IMR-90 (cell line): ENCODE measurements around the gene TULP3.

Source experiments
- BHLHE40 ChIP-seq: fragments of 150-350 bp; IDR thresholded peaks from 2 replicates; pipeline ENCODE4 v1.6.1; 2016; ENCODE audit warnings: mild to moderate bottlenecking, low read depth, low read length
- CEBPB ChIP-seq: IDR thresholded peaks from 2 replicates; pipeline ENCODE4 v1.6.1; 2012; ENCODE audit warnings: low read depth, low read length, improper control_type of control experiment
- CHD1 ChIP-seq: IDR thresholded peaks from 2 replicates; pipeline ENCODE4 v1.6.1; 2012; ENCODE audit warnings: low read depth, low read length, improper control_type of control experiment
- CTCF ChIP-seq: conservative IDR thresholded peaks from 2 replicates; pipeline ENCODE4 v1.5.1; 2012; ENCODE audit warnings: mild to moderate bottlenecking, low read depth, low read length, improper control_type of control experiment
- MAFK ChIP-seq: IDR thresholded peaks from 2 replicates; pipeline ENCODE4 v1.6.1; 2012; ENCODE audit warnings: low read depth, low read length, improper control_type of control experiment
- MAZ ChIP-seq: IDR thresholded peaks from 2 replicates; pipeline ENCODE4 v1.6.1; 2012; ENCODE audit warnings: low read depth, mild to moderate bottlenecking, low read length, improper control_type of control experiment, moderate library complexity, borderline replicate concordance
- MXI1 ChIP-seq: IDR thresholded peaks from 2 replicates; pipeline ENCODE4 v1.6.1; 2012; ENCODE audit warnings: low read depth, mild to moderate bottlenecking, low read length, moderate library complexity, borderline replicate concordance
- NFE2L2 ChIP-seq: fragments of 150-350 bp; IDR thresholded peaks from 2 replicates; pipeline ENCODE4 v1.6.1; 2016; ENCODE audit warnings: low read depth, mild to moderate bottlenecking, low read length
- POLR2A ChIP-seq: IDR thresholded peaks from 2 replicates; pipeline ENCODE4 v1.6.1; 2012; ENCODE audit warnings: mild to moderate bottlenecking, low read depth, low read length
- RAD21 ChIP-seq: IDR thresholded peaks from 2 replicates; pipeline ENCODE4 v1.6.1; 2012; ENCODE audit warnings: low read length, improper control_type of control experiment
- RCOR1 ChIP-seq: IDR thresholded peaks from 2 replicates; pipeline ENCODE4 v1.6.1; 2012; ENCODE audit warnings: mild to moderate bottlenecking, low read length, improper control_type of control experiment; ENCODE audit not compliant: insufficient replicate concordance
- USF2 ChIP-seq: fragments of 150-350 bp; IDR thresholded peaks from 2 replicates; pipeline ENCODE4 v1.6.1; 2017; ENCODE audit warnings: mild to moderate bottlenecking, antibody characterized with exemption, low read length, low read depth

GRCh38 chr12:2857021-2857431 lies 33.7 kb upstream of the TULP3 start, which contains the start of gene TEX52:
- no peak for TF ChIP-seq CTCF
- no peak for TF ChIP-seq POLR2A
- TF ChIP-seq CHD1 = no peak
- no peak for TF ChIP-seq MAFK
- no peak for TF ChIP-seq USF2
- no peak for TF ChIP-seq BHLHE40
- no peak for TF ChIP-seq MXI1
- TF ChIP-seq CEBPB = no peak
- no peak for TF ChIP-seq RAD21
- no peak for TF ChIP-seq RCOR1
- TF ChIP-seq MAZ = no peak
- no peak for TF ChIP-seq NFE2L2
